HG03175 (cell line): ENCODE results near the gene MACROD2.

ENCODE experiments used
- ATAC-seq: cut with Tn5 transposase; IDR thresholded peaks from one replicate; pipeline ENCODE4 v1.9.1; 2021; ENCODE audit warnings: mild to moderate bottlenecking, moderate library complexity; ENCODE audit not compliant: unreplicated experiment

MACROD2 gene

GRCh38 chr20:14729390-14729789, 734.1 kb downstream of the MACROD2 start:
- ATAC-seq, result no peak

- ATAC-seq, result no peak
Measured at GRCh38 chr20:14732343-14732742, 737.0 kb downstream of the MACROD2 start.

GRCh38 chr20:14732996-14733395, 737.7 kb downstream of the MACROD2 start:
- no peak for ATAC-seq

GRCh38 chr20:14740380-14740779, 745.1 kb downstream of the MACROD2 start:
- ATAC-seq, result no peak

- no peak for ATAC-seq
Measured at GRCh38 chr20:14741616-14742015, 746.3 kb downstream of the MACROD2 start.

GRCh38 chr20:14744723-14745122, 749.4 kb downstream of the MACROD2 start:
- ATAC-seq, result no peak

- ATAC-seq, result no peak
Measured at GRCh38 chr20:14745830-14746229, 750.5 kb downstream of the MACROD2 start.

GRCh38 chr20:14751191-14751590, 755.9 kb downstream of the MACROD2 start:
- no peak for ATAC-seq

GRCh38 chr20:14757728-14758127, 762.4 kb downstream of the MACROD2 start:
- no peak for ATAC-seq

- no peak for ATAC-seq
Measured at GRCh38 chr20:14758356-14758755, 763.0 kb downstream of the MACROD2 start.

- no peak for ATAC-seq
Measured at GRCh38 chr20:14759979-14760378, 764.7 kb downstream of the MACROD2 start.

- no peak for ATAC-seq
Measured at GRCh38 chr20:14761903-14762302, 766.6 kb downstream of the MACROD2 start.

GRCh38 chr20:14764511-14765369, 769.4 kb downstream of the MACROD2 start:
- no peak for ATAC-seq

GRCh38 chr20:14765370-14765701, 770.0 kb downstream of the MACROD2 start:
- ATAC-seq, result no peak

GRCh38 chr20:14773486-14773885, 778.2 kb downstream of the MACROD2 start:
- ATAC-seq, result no peak

GRCh38 chr20:14775778-14776177, 780.5 kb downstream of the MACROD2 start:
- ATAC-seq, result no peak

GRCh38 chr20:14777591-14777990, 782.3 kb downstream of the MACROD2 start:
- ATAC-seq, result no peak

- no peak for ATAC-seq
Measured at GRCh38 chr20:14778096-14778495, 782.8 kb downstream of the MACROD2 start.

GRCh38 chr20:14778875-14779274, 783.6 kb downstream of the MACROD2 start:
- no peak for ATAC-seq

- no peak for ATAC-seq
Measured at GRCh38 chr20:14780508-14780907, 785.2 kb downstream of the MACROD2 start.

- ATAC-seq, result no peak
Measured at GRCh38 chr20:14782731-14783130, 787.4 kb downstream of the MACROD2 start.

- ATAC-seq, result no peak
Measured at GRCh38 chr20:14783766-14784165, 788.5 kb downstream of the MACROD2 start.
